WERI-Rb-1 (cell line): ENCODE data around the gene MROH9.

ENCODE experiments used
- DNase-seq: peaks from one replicate; pipeline ENCODE4 v3.0.0-alpha.2; 2020
- H3K27ac ChIP-seq: fragments of 250-450 bp; sonication (Bioruptor Pico); 2 replicates; pipeline ENCODE4 v1.5.1; 2020; ENCODE audit warnings: mild to moderate bottlenecking, moderate library complexity
- H3K27me3 ChIP-seq: fragments of 250-450 bp; sonication (Bioruptor Pico); 2 replicates; pipeline ENCODE4 v1.5.1; 2021; ENCODE audit warnings: mild to moderate bottlenecking, low read depth, moderate library complexity; ENCODE audit not compliant: insufficient read depth, severe bottlenecking
- H3K36me3 ChIP-seq: fragments of 250-450 bp; sonication (Bioruptor Pico); 2 replicates; pipeline ENCODE4 v1.5.1; 2020; ENCODE audit warnings: mild to moderate bottlenecking, moderate library complexity
- H3K4me3 ChIP-seq: 2 replicates; pipeline ENCODE4 v1.5.1; 2011; ENCODE audit warnings: low read depth, mild to moderate bottlenecking, control low read depth, low read length
- H3K9me3 ChIP-seq: fragments of 250-450 bp; sonication (Bioruptor Pico); 2 replicates; pipeline ENCODE4 v1.5.1; 2021; ENCODE audit warnings: mild to moderate bottlenecking, moderate library complexity; ENCODE audit not compliant: severe bottlenecking
- TF ChIP-seq, protein P1 (sequence below): IDR thresholded peaks from 2 replicates; pipeline ENCODE4 v1.5.1; 2011; ENCODE audit warnings: low read depth, mild to moderate bottlenecking, control low read depth, inconsistent platforms, low read length

The MROH9 gene

DNA sequence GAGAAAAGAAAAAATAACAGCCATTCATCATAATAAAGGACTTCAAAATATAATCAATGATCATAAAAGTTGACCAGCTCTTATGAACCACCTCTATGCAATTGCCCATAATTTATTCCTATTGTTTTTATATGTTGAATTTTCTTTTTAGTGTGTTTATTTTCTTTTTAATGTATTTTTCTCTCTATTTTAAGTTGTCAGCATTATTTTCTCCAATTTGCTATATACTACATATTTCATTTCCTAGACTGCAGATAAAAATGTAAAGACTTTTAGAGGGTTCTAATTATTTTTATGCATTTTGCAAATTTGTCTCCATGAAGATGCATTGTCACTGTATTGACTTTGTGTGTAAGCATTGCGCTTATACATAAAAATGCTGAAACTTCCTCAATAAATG lies 58.4 kb downstream of the MROH9 start:
- DNase-seq = no peak
- no peak overlapping the region for H3K27ac ChIP-seq
- no peaks in the 10 kb centered on the region for H3K36me3 ChIP-seq
- no peaks in the 10 kb centered on the region for H3K9me3 ChIP-seq
- H3K27me3 ChIP-seq = no peaks in the 10 kb centered on the region
- no peak overlapping the region for H3K4me3 ChIP-seq
- TF ChIP-seq, protein P1, sequence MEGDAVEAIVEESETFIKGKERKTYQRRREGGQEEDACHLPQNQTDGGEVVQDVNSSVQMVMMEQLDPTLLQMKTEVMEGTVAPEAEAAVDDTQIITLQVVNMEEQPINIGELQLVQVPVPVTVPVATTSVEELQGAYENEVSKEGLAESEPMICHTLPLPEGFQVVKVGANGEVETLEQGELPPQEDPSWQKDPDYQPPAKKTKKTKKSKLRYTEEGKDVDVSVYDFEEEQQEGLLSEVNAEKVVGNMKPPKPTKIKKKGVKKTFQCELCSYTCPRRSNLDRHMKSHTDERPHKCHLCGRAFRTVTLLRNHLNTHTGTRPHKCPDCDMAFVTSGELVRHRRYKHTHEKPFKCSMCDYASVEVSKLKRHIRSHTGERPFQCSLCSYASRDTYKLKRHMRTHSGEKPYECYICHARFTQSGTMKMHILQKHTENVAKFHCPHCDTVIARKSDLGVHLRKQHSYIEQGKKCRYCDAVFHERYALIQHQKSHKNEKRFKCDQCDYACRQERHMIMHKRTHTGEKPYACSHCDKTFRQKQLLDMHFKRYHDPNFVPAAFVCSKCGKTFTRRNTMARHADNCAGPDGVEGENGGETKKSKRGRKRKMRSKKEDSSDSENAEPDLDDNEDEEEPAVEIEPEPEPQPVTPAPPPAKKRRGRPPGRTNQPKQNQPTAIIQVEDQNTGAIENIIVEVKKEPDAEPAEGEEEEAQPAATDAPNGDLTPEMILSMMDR = no peak

DNA sequence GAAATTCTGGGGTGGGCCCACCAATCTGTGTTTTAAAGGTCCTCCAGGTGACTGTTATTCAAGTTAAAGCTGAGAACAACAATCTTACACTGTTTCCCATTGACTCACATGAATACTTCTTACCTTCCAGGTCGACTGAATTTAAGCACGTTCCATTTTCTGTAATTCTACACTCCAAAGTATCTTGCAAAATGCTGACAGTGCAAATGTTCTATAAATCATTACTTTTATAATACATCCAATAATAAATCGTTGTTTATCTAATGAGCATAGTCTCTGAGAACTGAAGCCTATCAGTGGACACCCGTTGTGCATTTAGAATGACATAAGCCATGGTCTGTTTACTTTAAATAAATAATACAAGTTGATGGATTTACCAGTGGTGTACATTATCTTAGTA lies 79.5 kb downstream of the MROH9 start:
- DNase-seq = no peak
- H3K36me3 ChIP-seq = no peaks in the 10 kb centered on the region
- no peak overlapping the region for H3K27ac ChIP-seq
- H3K4me3 ChIP-seq = no peak overlapping the region
- peaks cover 4% of the 10 kb centered on the region for H3K9me3 ChIP-seq
- TF ChIP-seq, protein P1 = no peak
- H3K27me3 ChIP-seq = no peaks in the 10 kb centered on the region

DNA sequence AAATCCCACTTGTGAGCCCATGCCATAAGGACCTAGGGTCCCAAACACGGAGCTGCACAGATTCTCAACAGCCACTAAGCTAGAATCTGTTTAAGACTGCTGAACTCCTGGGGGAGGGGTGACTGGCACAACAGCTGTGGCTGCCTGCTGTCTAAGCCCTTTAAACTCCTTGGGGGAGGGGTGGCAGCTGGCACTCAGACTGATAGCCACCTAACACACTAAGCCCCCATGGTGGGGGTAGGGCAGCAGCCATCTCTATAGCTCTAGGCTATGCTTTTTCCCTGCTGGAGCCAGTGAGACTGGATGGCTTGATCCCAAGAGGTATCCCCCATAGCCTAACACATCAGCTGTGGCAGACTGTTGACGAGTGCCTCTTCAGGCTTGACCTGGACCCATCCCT lies 82.1 kb downstream of the MROH9 start:
- H3K9me3 ChIP-seq = peaks cover 4% of the 10 kb centered on the region
- TF ChIP-seq, protein P1 = no peak
- DNase-seq = peak; percentile 83
- H3K27ac ChIP-seq = peak overlapping the region; percentile 66
- no peaks in the 10 kb centered on the region for H3K36me3 ChIP-seq
- H3K27me3 ChIP-seq = no peaks in the 10 kb centered on the region
- H3K4me3 ChIP-seq = no peak overlapping the region

DNA sequence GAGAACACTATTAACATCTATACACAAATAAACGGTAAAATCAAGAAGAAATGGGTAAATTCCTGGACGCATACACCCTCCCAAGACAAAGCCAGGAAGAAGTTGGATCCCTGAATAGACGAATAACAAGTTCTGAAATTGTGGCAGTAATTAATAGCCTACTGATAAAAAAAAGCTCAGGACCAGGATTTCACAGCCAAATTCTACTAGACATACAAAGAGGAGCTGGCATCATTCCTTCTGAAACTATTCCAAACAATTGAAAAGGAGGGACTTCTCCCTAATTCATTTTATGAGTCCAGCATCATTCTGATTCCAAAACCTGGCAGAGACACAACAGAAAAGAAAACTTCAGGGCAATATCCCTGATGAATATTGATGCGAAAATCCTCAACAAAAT lies 84.6 kb downstream of the MROH9 start:
- TF ChIP-seq, protein P1 = no peak
- Histone ChIP-seq H3K9me3 (peaks cover 4% of the 10 kb centered on the region), H3K36me3 (no peaks in the 10 kb centered on the region), H3K27me3 (no peaks in the 10 kb centered on the region), H3K27ac (no peak overlapping the region), H3K4me3 (no peak overlapping the region)
- no peak for DNase-seq

DNA sequence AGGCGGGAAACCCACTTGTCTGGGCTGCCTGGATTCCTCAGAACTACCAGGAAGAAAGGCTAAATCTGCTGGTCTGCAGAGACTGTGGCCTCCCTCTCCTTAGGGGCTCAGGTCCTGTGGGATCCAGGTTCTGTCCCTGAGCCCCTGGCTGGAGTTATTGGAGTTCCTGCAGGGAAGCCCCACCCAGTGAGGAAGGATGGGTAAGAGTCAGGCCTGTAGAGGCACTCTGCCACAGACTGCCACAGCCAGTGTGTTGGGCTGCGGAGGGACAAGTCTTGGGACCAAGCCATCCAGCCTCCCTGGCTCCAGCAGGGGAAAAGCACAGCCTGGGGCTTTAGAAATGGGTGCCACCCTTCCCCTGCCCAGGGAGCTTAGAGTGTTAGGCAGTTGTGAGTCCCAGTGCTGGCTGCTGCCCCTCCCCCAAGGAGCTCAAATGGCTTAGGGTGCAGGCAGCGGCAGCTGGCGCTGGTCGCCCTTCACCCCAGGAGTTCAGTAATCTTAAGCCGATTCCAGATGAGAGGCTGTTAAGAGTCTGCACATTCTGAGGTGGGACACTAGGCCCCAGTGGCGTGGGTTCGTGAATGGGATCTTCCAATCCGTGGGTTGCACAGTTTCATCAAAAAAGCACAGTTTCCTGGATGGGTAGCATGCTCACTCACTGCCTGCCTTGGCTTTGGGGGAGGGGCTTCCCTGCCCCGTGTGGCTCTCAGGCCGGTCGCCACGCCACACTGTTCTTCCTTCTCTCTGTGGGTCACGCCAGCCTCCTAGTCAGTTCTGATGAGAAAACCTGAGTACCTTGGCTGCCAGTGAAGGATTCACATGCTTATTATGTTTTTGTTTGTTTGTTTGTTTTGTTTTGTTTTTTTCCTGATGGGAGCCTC lies 97.7 kb downstream of the MROH9 start:
- no peak overlapping the region for H3K4me3 ChIP-seq
- TF ChIP-seq, protein P1 = no peak
- H3K27me3 ChIP-seq = no peaks in the 10 kb centered on the region
- peaks cover 4% of the 10 kb centered on the region for H3K9me3 ChIP-seq
- DNase-seq = peak; percentile 79
- H3K27ac ChIP-seq = peak overlapping the region; percentile 79
- no peaks in the 10 kb centered on the region for H3K36me3 ChIP-seq
